ENCODE results near the gene PLIN5.

GRCh38 chr19:4575267-4576015, 40.4 kb upstream of the PLIN5 start:
- TF ChIP-seq GATA2 (IDR thresholded peaks at IDR 0.05; ENCODE audit: low read depth, low read length): no peak
- TF ChIP-seq GATA3 (IDR thresholded peaks at IDR 0.05; ENCODE audit: low read depth, low read length): no peak

Measured in SH-SY5Y (cell line).